Vagina (tissue), 2 donors: ENCODE results near the gene C16orf74. TPM values are rescaled to one million over a fixed set of nuclear protein-coding genes. Genes with fewer than 3 reads are reported as not detected.
A peak's percentile ranks its signal among the peaks of the same experiment; 100 is the strongest.

ENCODE experiments used
- DNase-seq, 2 donors: peaks; one replicate each; pipeline ENCODE4 v3.0.0-alpha.2; 2017; ENCODE audit errors: extremely low spot score in 2 of 2
- H3K27ac ChIP-seq: fragments of 200-600 bp; sonication (generic); one replicate; pipeline ENCODE4 v1.5.1; 2019
- H3K27me3 ChIP-seq: fragments of 200-600 bp; sonication (generic); one replicate; pipeline ENCODE4 v1.5.1; 2019
- H3K36me3 ChIP-seq, 2 donors: fragments of 200-600 bp; sonication (generic); one replicate each; pipeline ENCODE4 v1.5.1; 2017 to 2019
- H3K4me1 ChIP-seq: fragments of 200-600 bp; sonication (generic); one replicate; pipeline ENCODE4 v1.5.1; 2019
- H3K4me3 ChIP-seq, 2 donors: fragments of 200-600 bp; sonication (generic); 1 replicate in 1 of 2; 2 replicates in 1 of 2; pipeline ENCODE4 v1.5.1; 2016 to 2019
- H3K9me3 ChIP-seq: fragments of 200-600 bp; sonication (generic); one replicate; pipeline ENCODE4 v1.5.1; 2019
- POLR2A ChIP-seq, 2 donors: fragments of 450-650 bp; IDR thresholded peaks; one replicate each; pipeline ENCODE4 v1.6.1; 2017; ENCODE audit warnings: antibody characterized with exemption in 2 of 2, mild to moderate bottlenecking in 2 of 2, moderate library complexity in 2 of 2
- POLR2AphosphoS5 ChIP-seq, 2 donors: sonication (generic); formaldehyde crosslinking; IDR thresholded peaks; one replicate each; pipeline ENCODE4 v1.9.0; 2017; ENCODE audit warnings: antibody characterized with exemption in 2 of 2, mild to moderate bottlenecking in 2 of 2, low read depth in 1 of 2; ENCODE audit not compliant: insufficient read depth in 1 of 2
- intact Hi-C: fragments of 100-400 bp; cut with DNase I; formaldehyde crosslinking; loops from one replicate; pipeline ENCODE4 v1.15.1; 2023
- total RNA-seq: library from RNA; depleted of rRNA; stranded (reverse); fragments of >200 nt; gene quantifications from one replicate; pipeline ENCODE4 v1.2.3, GENCODE V29; 2016
- TF ChIP-seq, protein P1 (sequence below), 3 experiments: fragments of 450-650 bp in 2 of 3; fragments of 200-600 bp in 1 of 3; sonication (generic) in 1 of 3; IDR thresholded peaks; one replicate each; pipeline ENCODE4 v1.5.1; 2017 to 2019; ENCODE audit warnings: antibody characterized with exemption in 3 of 3, mild to moderate bottlenecking in 2 of 3, moderate library complexity in 2 of 3

C16orf74 gene
- total RNA-seq, 1 donor from 2014 or later: 18.2 TPM

DNA sequence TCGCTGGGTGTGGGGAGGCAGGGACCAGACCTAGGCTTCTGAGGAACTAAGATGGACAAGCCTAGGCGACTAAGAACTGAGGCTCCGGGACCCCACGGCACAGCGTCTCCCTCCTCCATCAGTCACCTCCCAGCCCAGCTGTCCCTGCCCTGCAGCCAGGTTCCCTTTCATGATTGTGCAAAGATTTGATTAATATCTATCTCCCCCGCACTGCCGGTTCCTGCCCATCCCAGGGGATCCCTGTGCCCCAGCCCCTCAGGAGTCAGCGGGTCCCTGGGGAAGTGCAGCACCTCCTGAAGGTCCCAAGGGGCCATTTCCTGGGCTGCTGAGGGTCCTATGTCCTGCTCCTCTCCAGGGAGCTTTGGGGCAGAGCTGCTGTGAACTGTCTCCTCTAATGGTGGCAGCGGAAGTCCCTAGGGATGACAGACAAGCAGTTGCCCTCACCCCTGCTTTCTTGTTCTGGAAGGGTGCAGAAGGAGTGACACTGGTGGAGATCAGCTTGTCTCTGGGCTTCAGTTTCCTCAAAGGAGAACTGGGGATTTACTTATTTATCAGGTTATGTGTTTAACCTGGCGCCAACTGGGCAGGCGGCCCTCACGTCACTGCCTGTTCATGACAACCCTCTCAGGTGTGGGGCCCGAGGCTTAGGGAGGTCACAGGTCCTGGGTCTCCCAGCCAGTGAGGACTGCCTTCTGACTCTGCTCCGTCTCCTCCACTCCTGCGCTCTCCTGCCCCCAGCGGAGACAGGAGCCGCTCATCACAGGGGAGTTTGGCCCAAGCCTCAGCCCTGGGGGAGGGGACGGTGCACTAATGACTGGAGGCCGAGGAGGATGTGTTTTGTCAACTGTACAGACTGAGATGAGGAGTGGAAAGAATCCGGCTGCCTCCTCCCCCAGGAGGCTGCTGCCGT lies 1.9 kb upstream of the C16orf74 start:
- Histone ChIP-seq H3K4me3 (no peak overlapping the region), H3K27me3 (no peaks in the 10 kb centered on the region), H3K27ac (no peak overlapping the region), H3K4me1 (peaks cover 41% of the 10 kb centered on the region), H3K36me3 (no peaks in the 10 kb centered on the region), H3K9me3 (no peaks in the 10 kb centered on the region)
- DNase-seq: no peak
- TF ChIP-seq POLR2AphosphoS5 (IDR thresholded peaks at IDR 0.05; ENCODE audit: insufficient read depth in 1 of 2, low read depth in 1 of 2) (no peak), POLR2A (IDR thresholded peaks at IDR 0.05) (no peak)
- TF ChIP-seq, protein P1, sequence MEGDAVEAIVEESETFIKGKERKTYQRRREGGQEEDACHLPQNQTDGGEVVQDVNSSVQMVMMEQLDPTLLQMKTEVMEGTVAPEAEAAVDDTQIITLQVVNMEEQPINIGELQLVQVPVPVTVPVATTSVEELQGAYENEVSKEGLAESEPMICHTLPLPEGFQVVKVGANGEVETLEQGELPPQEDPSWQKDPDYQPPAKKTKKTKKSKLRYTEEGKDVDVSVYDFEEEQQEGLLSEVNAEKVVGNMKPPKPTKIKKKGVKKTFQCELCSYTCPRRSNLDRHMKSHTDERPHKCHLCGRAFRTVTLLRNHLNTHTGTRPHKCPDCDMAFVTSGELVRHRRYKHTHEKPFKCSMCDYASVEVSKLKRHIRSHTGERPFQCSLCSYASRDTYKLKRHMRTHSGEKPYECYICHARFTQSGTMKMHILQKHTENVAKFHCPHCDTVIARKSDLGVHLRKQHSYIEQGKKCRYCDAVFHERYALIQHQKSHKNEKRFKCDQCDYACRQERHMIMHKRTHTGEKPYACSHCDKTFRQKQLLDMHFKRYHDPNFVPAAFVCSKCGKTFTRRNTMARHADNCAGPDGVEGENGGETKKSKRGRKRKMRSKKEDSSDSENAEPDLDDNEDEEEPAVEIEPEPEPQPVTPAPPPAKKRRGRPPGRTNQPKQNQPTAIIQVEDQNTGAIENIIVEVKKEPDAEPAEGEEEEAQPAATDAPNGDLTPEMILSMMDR (IDR thresholded peaks at IDR 0.05): no peak
- intact Hi-C loops: no loop called here

DNA sequence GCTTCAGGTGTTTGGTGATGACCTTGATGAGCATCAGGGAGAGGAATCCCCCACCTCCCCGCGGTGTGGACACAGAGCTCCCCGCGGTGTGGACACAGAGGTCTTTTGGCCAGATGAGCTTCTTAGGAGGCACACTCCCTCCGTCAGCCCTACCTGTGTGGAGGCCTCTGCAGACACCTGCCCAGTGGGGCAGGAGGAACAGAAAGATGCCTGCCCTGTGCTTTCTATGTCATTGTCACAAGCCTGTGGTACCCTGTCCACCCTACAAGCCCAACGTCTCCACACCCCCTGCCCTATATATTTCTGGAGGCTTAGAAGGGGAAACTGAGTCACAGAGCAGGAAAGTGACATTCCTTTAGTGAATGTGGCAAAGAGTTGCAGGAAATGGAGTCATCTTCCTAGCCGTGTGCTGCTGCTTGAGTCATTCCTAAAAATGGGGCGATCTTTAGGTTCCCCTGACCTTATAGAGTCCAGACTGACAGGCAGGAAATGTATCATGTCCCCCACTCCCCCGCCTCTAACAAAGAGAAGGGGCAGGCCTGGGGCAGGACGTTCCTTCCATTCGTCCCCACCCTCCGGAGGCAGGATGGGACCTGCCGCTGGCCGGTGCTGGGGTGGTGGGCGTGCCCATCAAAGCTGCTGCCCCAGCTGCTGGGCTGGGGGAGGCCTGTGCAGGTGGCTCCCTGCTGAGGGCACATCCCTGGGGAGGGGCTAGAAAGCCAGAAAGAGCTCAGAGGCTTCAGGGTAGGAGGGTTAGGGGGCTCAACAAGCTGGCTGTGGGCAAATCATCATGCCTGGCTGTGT lies 1.0 kb upstream of the C16orf74 start:
- intact Hi-C loops: no loop called here
- TF ChIP-seq, protein P1 (IDR thresholded peaks at IDR 0.05): no peak
- TF ChIP-seq POLR2A (IDR thresholded peaks at IDR 0.05): no peak
- no peak for TF ChIP-seq POLR2AphosphoS5 (IDR thresholded peaks at IDR 0.05; ENCODE audit: insufficient read depth in 1 of 2, low read depth in 1 of 2)
- H3K9me3 ChIP-seq: no peaks in the 10 kb centered on the region
- no peak overlapping the region for H3K4me3 ChIP-seq
- no peaks in the 10 kb centered on the region for H3K27me3 ChIP-seq
- H3K36me3 ChIP-seq: no peaks in the 10 kb centered on the region
- DNase-seq: no peak
- H3K4me1 ChIP-seq: peaks cover 41% of the 10 kb centered on the region
- no peak overlapping the region for H3K27ac ChIP-seq

- peak overlapping the region; percentile 3 for H3K27ac ChIP-seq
- no peaks in the 10 kb centered on the region for H3K9me3 ChIP-seq
- TF ChIP-seq POLR2A (IDR thresholded peaks at IDR 0.05) (peak in 1 of 2 donors; percentile 6), POLR2AphosphoS5 (IDR thresholded peaks at IDR 0.05; ENCODE audit: insufficient read depth in 1 of 2, low read depth in 1 of 2) (peak in 1 of 2 donors; percentile 59)
- TF ChIP-seq, protein P1 (IDR thresholded peaks at IDR 0.05): no peak
- H3K4me3 ChIP-seq: peak overlapping the region; percentile 52 to 64
- H3K36me3 ChIP-seq: no peaks in the 10 kb centered on the region
- no peak for DNase-seq
- intact Hi-C loops: no loop called here
- H3K4me1 ChIP-seq: peaks cover 41% of the 10 kb centered on the region
- no peaks in the 10 kb centered on the region for H3K27me3 ChIP-seq
Observed at GRCh38 chr16:85750146-85750826, 610 bp downstream of the C16orf74 start.

DNA sequence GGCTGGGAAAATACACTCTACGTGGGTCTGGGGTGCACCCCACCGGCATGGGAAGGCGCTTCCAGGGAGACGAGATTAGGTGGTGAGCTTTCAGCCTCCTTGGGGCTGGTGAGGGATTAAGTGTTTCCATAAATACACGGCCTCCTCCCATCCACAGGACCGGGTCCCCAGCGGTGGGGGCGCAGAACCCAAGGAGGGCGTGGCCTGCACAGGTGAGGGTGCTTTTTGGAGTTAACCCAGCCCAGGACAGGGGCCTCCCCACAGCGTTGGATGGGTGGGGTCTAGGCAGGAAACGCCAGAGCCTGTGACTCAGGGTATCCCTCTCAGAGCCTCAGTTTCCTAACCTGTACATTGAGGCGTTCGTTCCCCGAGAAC lies 1.1 kb downstream of the C16orf74 start:
- H3K4me1 ChIP-seq: peaks cover 41% of the 10 kb centered on the region
- H3K27ac ChIP-seq: no peak overlapping the region

More for the DNA sequence above, 1.1 kb downstream of the C16orf74 start:
- peak overlapping the region; percentile 52 to 64 for H3K4me3 ChIP-seq
- TF ChIP-seq, protein P1 (IDR thresholded peaks at IDR 0.05): no peak
- TF ChIP-seq POLR2AphosphoS5 (IDR thresholded peaks at IDR 0.05; ENCODE audit: insufficient read depth in 1 of 2, low read depth in 1 of 2) (no peak), POLR2A (IDR thresholded peaks at IDR 0.05) (no peak)
- no peaks in the 10 kb centered on the region for H3K27me3 ChIP-seq
- intact Hi-C loops: no loop called here
- no peaks in the 10 kb centered on the region for H3K36me3 ChIP-seq
- H3K9me3 ChIP-seq: no peaks in the 10 kb centered on the region
- DNase-seq: no peak
